NCI-H774 (cell line): ENCODE results near the gene RASSF7.
A peak's percentile ranks its signal among the peaks of the same experiment; 100 is the strongest.

Experiments
- DNase-seq: peaks from one replicate; lab custom pipeline; 2025; lab: John Stamatoyannopoulos, UW

Gene RASSF7

GRCh38 chr11:532986-533585 is 27.7 kb upstream of the RASSF7 start:
- no peak for DNase-seq

GRCh38 chr11:533586-534395 is 27.0 kb upstream of the RASSF7 start:
- no peak for DNase-seq

- no peak for DNase-seq
Observed at GRCh38 chr11:534396-535209, 26.2 kb upstream of the RASSF7 start.

- no peak for DNase-seq
Observed at GRCh38 chr11:535210-535518, 25.6 kb upstream of the RASSF7 start.

GRCh38 chr11:535519-536454 is 25.0 kb upstream of the RASSF7 start, which contains the start of gene HRAS:
Gene HRAS (minus strand): TSS chr11:535576.
- peak; percentile 96 for DNase-seq

GRCh38 chr11:536841-537621 is 23.7 kb upstream of the RASSF7 start, which contains the start of gene LRRC56:
Gene LRRC56 (plus strand): TSS chr11:537527. CDS start chr11:540685, 3,158 bp downstream.
- peak; percentile 87 for DNase-seq

GRCh38 chr11:537622-538430 is 22.9 kb upstream of the RASSF7 start:
- no peak for DNase-seq

- DNase-seq: no peak
Observed at GRCh38 chr11:538431-539051, 22.2 kb upstream of the RASSF7 start.

- DNase-seq: no peak
Observed at GRCh38 chr11:539971-540481, 20.7 kb upstream of the RASSF7 start.

- no peak for DNase-seq
Observed at GRCh38 chr11:540583-541432, 20.0 kb upstream of the RASSF7 start.

- no peak for DNase-seq
Observed at GRCh38 chr11:541433-541885, 19.3 kb upstream of the RASSF7 start.

- DNase-seq: no peak
Observed at GRCh38 chr11:544817-545166, 16.0 kb upstream of the RASSF7 start.

- no peak for DNase-seq
Observed at GRCh38 chr11:545171-545570, 15.6 kb upstream of the RASSF7 start.

GRCh38 chr11:548700-549603 is 11.8 kb upstream of the RASSF7 start:
- DNase-seq: no peak

- no peak for DNase-seq
Observed at GRCh38 chr11:550021-550745, 10.6 kb upstream of the RASSF7 start.

- DNase-seq: no peak
Observed at GRCh38 chr11:550746-551085, 10.1 kb upstream of the RASSF7 start.

- DNase-seq: no peak
Observed at GRCh38 chr11:551131-551530, 9.6 kb upstream of the RASSF7 start.
